ENCODE measurements around the gene VAPA. TPM values are rescaled to one million over a fixed set of nuclear protein-coding genes. Genes with fewer than 3 reads are reported as not detected.

Gene VAPA
- total RNA-seq, 1 donor from 2014 or later, result 99.8 TPM

GRCh38 chr18:9971313-9971920 lies 57.6 kb downstream of the VAPA start:
- DNase-seq (ENCODE audit: low read depth in 2 of 2), result peak; percentile 77 to 86

DNA sequence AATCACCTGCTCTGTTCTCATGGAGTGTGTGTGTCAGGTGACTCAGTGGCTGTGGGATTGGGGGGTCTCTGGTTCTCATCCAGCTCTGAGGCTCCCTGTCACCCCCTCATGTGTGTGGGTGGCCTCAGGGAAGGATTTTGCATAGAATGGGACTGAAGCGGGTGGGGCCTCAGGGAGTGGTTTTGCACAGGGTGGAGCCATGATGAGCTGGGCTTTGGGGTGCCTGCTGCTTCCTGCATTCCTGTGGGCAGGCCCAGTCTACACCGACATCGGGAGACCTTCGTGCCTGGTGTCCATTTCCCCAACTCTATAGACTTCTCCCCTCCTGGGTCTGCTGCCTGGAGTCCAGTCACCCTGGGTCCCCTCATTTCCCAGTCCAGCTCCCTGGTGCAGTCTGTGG lies 59.7 kb downstream of the VAPA start:
- DNase-seq (ENCODE audit: low read depth in 2 of 2), result no peak

DNA sequence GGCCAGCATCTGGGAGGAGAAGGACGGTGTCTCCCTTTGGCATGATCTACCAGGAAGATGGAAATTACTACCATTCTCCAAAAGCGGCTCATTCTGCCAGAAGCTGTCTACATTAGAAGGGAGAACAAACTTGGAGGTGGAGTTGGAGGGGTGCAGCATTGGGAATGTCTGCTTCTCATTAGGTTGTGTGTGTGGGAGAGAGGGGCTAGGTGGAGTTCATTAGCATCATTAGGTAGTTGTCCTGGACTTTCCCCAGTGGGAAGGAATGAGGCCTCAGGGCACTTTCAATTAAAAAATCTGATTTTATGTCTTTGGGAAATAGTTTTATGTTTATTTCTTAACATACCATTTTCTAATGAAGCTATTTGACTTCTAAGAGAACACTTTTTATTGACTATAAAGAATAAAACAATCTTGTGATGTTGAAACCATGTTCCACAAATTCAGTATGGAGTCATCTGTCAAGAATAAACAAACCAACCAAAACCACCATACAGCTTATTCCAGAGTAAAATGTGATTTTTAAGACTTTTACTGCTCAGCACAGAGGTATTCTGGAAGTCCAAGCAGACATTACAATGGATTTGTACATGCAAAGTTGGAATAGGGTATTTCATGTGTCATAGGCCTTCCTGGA lies 60.6 kb downstream of the VAPA start:
- DNase-seq (ENCODE audit: low read depth in 2 of 2), result no peak

GRCh38 chr18:9975658-9976057 lies 61.8 kb downstream of the VAPA start:
- DNase-seq (ENCODE audit: low read depth in 2 of 2), result no peak

- no peak for DNase-seq (ENCODE audit: low read depth in 2 of 2)
Measured at GRCh38 chr18:9982711-9983110, 68.9 kb downstream of the VAPA start.

- peak in 1 of 2 donors; percentile 89 for DNase-seq (ENCODE audit: low read depth in 2 of 2)
Measured at GRCh38 chr18:9984080-9984479, 70.3 kb downstream of the VAPA start.

DNA sequence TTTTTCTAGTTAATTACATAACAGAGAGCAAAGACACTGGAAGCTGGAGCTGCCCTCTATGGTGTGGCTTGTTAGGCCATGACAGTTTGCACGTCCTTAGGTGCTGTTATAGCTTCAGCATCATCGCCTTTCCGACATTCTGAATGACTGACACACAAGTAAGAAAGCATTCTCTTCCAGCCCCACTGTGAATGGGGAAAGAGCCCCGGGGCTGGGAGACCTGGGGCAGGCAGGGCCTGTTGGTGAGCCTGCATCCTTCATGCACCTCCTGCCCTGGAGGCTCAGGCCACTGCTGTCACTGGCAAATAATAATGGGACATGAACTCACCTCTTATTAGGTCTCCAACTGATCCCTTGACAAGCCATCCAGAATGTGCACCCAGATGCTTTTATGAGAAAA lies 71.8 kb downstream of the VAPA start:
- DNase-seq (ENCODE audit: low read depth in 2 of 2), result no peak

DNA sequence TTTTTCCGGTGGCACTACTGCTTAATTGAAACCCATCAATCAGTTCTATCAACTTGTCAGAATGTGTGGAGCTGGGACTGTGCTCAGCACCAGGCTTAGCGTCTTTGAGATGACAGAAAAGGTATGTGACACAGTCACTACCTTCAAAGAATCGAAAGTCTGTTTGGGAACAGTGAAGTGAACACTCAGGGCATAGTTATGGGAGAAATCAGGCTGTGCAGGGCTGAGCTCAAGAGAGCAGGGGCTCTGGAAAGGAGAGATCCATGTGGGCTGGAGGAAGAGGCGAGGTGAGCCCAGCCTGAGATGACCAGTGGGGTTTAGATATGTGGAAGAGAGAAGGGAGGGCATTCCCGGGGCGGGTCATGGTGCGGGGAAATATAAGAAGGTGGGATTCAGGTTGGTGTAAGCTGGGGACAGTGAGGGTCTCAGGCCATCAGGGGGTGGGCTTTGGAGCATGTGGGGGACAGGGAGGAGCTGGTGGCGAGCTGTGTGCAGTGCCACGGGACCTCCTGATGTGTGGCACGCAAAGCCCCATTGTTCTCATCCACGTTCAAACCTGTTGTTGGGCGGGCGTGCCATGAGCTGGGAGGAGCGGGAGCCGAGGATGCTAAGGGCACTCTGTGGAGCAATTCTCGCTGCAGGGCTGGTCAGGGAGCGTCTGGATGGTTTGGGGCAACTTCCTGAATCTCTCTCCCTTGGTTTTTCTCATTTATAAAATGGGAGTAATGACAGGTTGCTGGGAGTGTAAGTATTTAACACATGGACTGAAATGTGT lies 72.5 kb downstream of the VAPA start:
- no peak for DNase-seq (ENCODE audit: low read depth in 2 of 2)

- no peak for DNase-seq (ENCODE audit: low read depth in 2 of 2)
Measured at GRCh38 chr18:9987345-9987744, 73.5 kb downstream of the VAPA start.

- DNase-seq (ENCODE audit: low read depth in 2 of 2), result no peak
Measured at GRCh38 chr18:9987931-9988330, 74.1 kb downstream of the VAPA start.

GRCh38 chr18:9988665-9989064 lies 74.8 kb downstream of the VAPA start:
- DNase-seq (ENCODE audit: low read depth in 2 of 2), result no peak

- DNase-seq (ENCODE audit: low read depth in 2 of 2), result no peak
Measured at GRCh38 chr18:9989481-9989880, 75.7 kb downstream of the VAPA start.

DNA sequence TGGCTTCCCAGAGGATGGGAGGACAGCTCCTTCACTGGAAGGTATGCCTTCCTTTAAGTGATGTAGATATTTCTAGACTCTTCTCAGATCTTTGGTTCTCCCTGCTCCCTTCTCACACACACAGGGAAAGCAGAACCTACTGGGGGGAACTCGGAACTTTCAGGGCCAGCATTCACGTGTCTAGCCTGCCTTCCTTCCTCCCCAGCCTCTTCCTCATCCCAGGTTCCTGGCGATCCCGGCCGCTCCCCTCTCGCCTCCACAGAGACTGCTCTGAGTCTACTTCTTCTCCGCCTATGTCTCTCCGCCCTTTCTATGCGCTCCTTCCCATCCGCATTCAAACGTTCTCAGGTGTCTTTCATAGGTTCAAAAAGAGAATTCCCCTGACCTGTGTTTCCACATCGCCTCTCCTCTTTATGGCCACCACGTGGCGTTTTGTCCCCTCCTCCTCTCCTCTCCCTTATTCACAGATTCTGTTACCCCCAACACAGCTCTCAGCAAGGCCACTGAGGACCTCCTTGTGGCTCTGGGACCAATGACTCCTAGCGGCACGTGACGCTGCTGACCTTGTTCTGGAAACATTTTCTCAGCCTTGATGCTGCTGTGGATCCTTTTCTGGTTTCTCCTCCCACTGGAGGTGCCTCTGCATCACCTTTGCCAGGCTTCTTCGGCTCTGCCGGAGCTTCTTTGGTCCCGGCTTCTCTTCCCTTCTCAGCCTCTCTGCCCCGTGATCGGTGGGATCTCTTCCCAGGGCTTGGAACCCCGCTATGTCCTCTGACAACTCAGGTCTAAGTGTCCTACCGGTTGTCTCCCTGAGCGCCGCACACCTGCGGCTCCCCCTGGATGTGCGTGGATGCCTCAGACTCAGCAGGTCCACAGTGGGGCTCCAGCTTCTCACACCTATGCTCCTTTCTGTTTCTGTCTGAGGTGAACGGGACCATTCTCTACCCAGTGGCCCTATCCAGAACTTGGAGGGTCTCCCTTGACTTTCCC lies 77.5 kb downstream of the VAPA start:
- no peak for DNase-seq (ENCODE audit: low read depth in 2 of 2)

- DNase-seq (ENCODE audit: low read depth in 2 of 2), result peak in 1 of 2 donors; percentile 93
Measured at GRCh38 chr18:9992300-9992972, 78.6 kb downstream of the VAPA start.

DNA sequence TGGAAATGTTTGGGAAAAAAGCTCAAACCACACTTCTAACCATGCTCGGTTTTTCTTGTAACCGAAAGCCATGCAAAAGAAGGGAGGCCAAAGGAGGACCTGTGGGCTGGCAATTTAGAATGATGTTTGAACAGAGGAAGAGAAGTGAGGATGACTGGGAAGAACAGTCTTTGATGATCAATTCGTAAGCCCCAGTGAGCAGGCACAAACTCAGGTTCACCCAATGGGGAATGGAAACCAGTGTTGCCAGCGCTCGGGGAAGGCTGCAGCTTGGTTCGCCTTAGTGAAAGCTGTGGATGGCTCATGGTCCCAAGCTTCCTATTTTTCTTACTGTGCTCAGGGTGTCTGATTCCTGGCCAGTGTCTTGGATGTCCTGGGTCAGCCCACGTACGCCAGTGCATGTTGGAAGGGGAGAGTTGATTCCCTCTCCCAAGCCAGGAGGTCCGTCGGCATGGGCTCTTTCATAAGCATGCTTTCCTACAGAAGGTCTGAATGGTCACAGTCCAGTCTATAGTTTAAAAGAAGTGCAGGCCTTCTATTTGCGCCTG lies 79.2 kb downstream of the VAPA start:
- DNase-seq (ENCODE audit: low read depth in 2 of 2), result no peak

DNA sequence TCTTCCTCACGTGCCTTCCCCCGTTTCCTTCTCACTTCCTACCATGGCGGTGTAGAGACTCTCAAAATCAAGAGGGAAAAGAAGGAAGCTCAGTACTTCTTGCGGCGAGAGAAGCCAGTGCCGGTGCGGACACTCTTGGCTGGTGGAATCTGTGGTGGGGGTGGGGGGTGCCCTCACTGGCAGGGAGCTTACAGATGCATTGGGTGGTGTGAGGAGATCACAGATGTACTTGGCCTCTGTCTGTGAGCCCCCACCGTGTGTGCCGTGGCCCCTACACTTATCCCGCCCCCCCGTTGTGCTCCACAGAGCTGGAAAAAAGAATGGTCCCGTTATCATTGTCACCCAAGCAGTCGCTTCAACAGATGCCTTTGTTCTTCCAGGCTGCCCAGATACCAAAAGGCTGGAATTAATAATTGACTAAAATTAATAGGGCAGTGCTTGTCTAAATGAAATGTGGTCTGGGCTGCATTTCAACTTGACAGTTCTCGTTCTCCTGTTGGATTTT lies 79.8 kb downstream of the VAPA start:
- DNase-seq (ENCODE audit: low read depth in 2 of 2), result no peak

GRCh38 chr18:9994026-9994570 lies 80.3 kb downstream of the VAPA start:
- DNase-seq (ENCODE audit: low read depth in 2 of 2), result no peak

DNA sequence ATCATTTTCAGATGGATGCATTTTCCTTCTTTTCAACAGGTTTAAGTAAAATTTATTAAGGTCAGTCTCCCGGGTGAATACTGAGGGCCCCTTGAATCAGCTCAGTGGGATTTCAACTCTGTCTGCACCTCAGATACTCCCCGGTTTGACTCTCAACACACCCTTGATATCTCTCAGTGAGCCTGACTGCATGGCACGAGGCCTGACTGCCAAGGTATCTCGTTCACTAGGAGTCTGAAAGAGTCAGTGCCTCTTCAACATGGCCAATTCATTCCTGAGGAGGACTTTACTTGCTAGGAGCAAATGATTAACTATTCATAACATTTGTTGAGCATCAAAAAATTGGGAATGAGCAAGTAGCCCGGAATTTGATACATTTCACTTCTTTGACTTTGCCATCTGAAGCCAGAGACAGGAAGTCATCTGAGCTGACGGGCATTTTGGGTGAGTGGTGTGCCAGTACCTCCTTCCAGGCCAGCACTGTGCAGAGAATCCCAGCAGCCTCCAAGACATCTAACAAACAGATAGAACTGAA lies 81.0 kb downstream of the VAPA start:
- no peak for DNase-seq (ENCODE audit: low read depth in 2 of 2)

DNA sequence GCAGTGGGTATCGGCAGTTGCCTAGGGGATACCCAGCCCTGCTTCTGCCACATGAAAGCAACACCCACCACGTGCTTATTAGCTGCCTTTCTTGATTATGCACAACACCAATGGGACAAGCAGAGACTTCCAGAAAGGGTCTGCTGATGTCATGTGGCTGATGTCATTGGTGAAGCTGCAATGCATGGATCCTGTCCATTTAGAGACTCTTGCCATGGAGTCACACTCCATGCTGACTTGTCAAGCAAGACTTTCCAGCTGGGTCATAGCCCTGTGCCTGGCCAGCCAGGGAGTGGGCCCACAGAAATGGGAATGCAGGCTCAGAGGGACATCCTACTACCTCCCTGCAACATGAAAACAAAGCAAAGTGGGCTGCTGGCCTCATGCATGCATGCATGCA lies 81.8 kb downstream of the VAPA start:
- DNase-seq (ENCODE audit: low read depth in 2 of 2), result no peak

DNA sequence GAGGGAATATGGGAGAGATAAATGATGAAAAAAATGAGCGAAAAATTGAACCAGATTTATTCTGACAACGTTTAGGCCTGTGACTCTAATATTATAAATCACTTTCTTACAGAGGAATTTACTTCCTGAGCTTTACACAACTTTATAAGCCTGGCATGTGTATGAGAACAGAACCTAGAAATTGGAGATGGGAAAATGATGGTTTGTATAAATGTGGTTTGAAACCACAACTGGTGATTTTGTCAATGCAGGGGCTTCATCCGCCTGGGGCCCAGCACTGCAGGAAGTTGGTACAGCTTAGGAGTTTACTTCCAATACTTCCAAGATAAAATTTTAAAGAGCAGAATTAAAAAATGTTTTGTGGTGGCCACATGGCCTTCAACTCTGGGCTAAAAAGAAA lies 82.3 kb downstream of the VAPA start:
- DNase-seq (ENCODE audit: low read depth in 2 of 2), result no peak

All from lung microvascular endothelial cell (primary cell).